ENCODE data around the gene NEK8. TPM values are rescaled to one million over a fixed set of nuclear protein-coding genes. Genes with fewer than 3 reads are reported as not detected.
"Not testable (repeated sequence)": the region's sequence is repeated elsewhere in the genome, so short reads cannot be mapped to it uniquely, and the experiment has no call there.

The NEK8 gene
- total and polyA plus RNA-seq, 4 experiments from 2014 or later: 1.9 to 13.8 (median 8.0) TPM

DNA sequence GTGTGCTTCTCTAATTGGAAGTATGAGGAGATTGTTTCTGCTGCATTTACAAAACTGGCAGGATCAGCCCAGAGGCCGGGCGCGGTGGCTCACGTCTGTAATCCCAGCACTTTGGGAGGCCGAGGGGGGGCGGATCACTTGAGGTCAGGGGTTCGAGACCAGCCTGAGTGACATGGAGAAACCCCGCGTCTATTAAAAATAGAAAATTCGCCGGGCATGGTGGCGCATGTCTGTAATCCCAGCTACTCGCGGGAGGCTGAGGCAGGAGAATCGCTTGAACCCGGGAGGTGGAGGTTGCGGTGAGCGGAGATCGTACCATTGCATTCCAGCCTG lies 7.6 kb upstream of the NEK8 start:
- H3K9me3 Mint-ChIP-seq; DNase-seq; H3K27me3 Mint-ChIP-seq; H3K9me3 ChIP-seq (ENCODE audit: control insufficient read depth in 1 of 2, low read length in 2 of 2); H3K27me3 ChIP-seq (ENCODE audit: insufficient read depth, low read length): not testable (repeated sequence)
- H3K4me3 ChIP-seq (ENCODE audit: low read length in 2 of 2): peak overlapping the region; percentile 78 to 95
- H3K4me1 Mint-ChIP-seq: peaks cover 42 to 74% (median 56%) of the 10 kb centered on the region in 4 donors
- H3K27ac ChIP-seq (ENCODE audit: low read depth, low read length): peak overlapping the region; percentile 86
- peaks cover 58% of the 10 kb centered on the region for H3K4me1 ChIP-seq (ENCODE audit: insufficient read depth, low read length)
- POLR2A ChIA-PET (ENCODE audit: partially characterized antibody): interaction anchor here (0.7 to 11.0 kb wide), 12 partner anchors 8 to 571 kb away, joined by 3 to 528 read pairs (median 9); partner anchors contain the start of genes BLTP2, DHRS13, IFT20 and NEK8
- CTCF ChIA-PET (ENCODE audit: partially characterized antibody): interaction anchor here (0.9 to 1.6 kb wide), 4 partner anchors 24 to 31 kb away, joined by 3 to 10 read pairs (median 4); no protein-coding TSS in a partner anchor
- H3K4me3 Mint-ChIP-seq: peak overlapping the region; percentile 94 to 99 (median 96)
- H3K27ac Mint-ChIP-seq: peak overlapping the region; percentile 96 to 100 (median 99)
- H3K36me3 ChIP-seq (ENCODE audit: insufficient read depth, low read length): peaks cover 42% of the 10 kb centered on the region
- intact Hi-C loops (cut with micrococcal nuclease): loop anchor here (10.0 kb wide), 1 partner anchor 574 kb away; the partner anchor contains the start of gene NUFIP2
- peaks cover 35 to 56% of the 10 kb centered on the region in 2 donors for H3K36me3 Mint-ChIP-seq

GRCh38 chr17:28722417-28723158 lies 6.0 kb upstream of the NEK8 start:
- Mint-ChIP-seq H3K4me3 (peak overlapping the region in 7 of 8 donors; percentile 38 to 97 (median 63)), H3K27me3 (peaks cover 3 to 4% of the 10 kb centered on the region in 2 donors), H3K4me1 (peaks cover 45 to 87% (median 62%) of the 10 kb centered on the region in 4 donors), H3K36me3 (peaks cover 35 to 60% of the 10 kb centered on the region in 2 donors), H3K27ac (peak overlapping the region in 5 of 7 donors; percentile 47 to 96 (median 71)), H3K9me3 (no peaks in the 10 kb centered on the region)
- DNase-seq: no peak
- intact Hi-C loops (cut with micrococcal nuclease): loop anchor here (10.0 kb wide), 1 partner anchor 572 kb away; the partner anchor contains the start of gene NUFIP2
- Histone ChIP-seq H3K4me1 (ENCODE audit: insufficient read depth, low read length) (peaks cover 56% of the 10 kb centered on the region), H3K27ac (ENCODE audit: low read depth, low read length) (peak overlapping the region; percentile 86), H3K9me3 (ENCODE audit: control insufficient read depth in 1 of 2, low read length in 2 of 2) (no peaks in the 10 kb centered on the region), H3K4me3 (ENCODE audit: low read length in 2 of 2) (no peak overlapping the region), H3K27me3 (ENCODE audit: insufficient read depth, low read length) (no peaks in the 10 kb centered on the region), H3K36me3 (ENCODE audit: insufficient read depth, low read length) (peaks cover 42% of the 10 kb centered on the region)
- ChIA-PET CTCF (ENCODE audit: partially characterized antibody) (interaction anchor here (0.7 to 1.6 kb wide), 4 partner anchors 28 to 402 kb away, joined by 3 to 10 read pairs (median 4); no protein-coding TSS in a partner anchor), POLR2A (ENCODE audit: partially characterized antibody) (interaction anchor here (1.1 to 11.0 kb wide), 5 partner anchors 12 to 228 kb away, joined by 3 to 528 read pairs (median 93); partner anchors contain the start of genes BLTP2, FLOT2, PHF12 and PROCA1)

- H3K36me3 Mint-ChIP-seq: peaks cover 35 to 65% of the 10 kb centered on the region in 2 donors
- ChIA-PET POLR2A (ENCODE audit: partially characterized antibody) (interaction anchor here (5.6 to 11.0 kb wide), 3 partner anchors 13 to 228 kb away, joined by 93 to 528 read pairs (median 135); partner anchors contain the start of genes PHF12, PROCA1 and TRAF4), CTCF (ENCODE audit: partially characterized antibody) (interaction anchor here (1.3 to 6.9 kb wide), 2 partner anchors 26 to 40 kb away, joined by 4 to 492 read pairs; partner anchors contain the start of gene TRAF4)
- H3K4me1 Mint-ChIP-seq: peaks cover 48 to 90% (median 64%) of the 10 kb centered on the region in 4 donors
- no peak for DNase-seq
- Histone ChIP-seq H3K9me3 (ENCODE audit: control insufficient read depth in 1 of 2, low read length in 2 of 2) (no peaks in the 10 kb centered on the region), H3K27ac (ENCODE audit: low read depth, low read length) (peak overlapping the region; percentile 86), H3K27me3 (ENCODE audit: insufficient read depth, low read length) (no peaks in the 10 kb centered on the region), H3K4me3 (ENCODE audit: low read length in 2 of 2) (no peak overlapping the region), H3K4me1 (ENCODE audit: insufficient read depth, low read length) (peaks cover 59% of the 10 kb centered on the region), H3K36me3 (ENCODE audit: insufficient read depth, low read length) (peaks cover 42% of the 10 kb centered on the region)
- peak overlapping the region in 5 of 7 donors; percentile 3 to 96 (median 20) for H3K27ac Mint-ChIP-seq
- H3K9me3 Mint-ChIP-seq: no peaks in the 10 kb centered on the region
- intact Hi-C loops (cut with micrococcal nuclease): loop anchor here (10.0 kb wide), 1 partner anchor 572 kb away; the partner anchor contains the start of gene NUFIP2
- H3K27me3 Mint-ChIP-seq: peaks cover 1 to 4% of the 10 kb centered on the region in 2 donors
- H3K4me3 Mint-ChIP-seq: peak overlapping the region in 5 of 8 donors; percentile 12 to 77 (median 24)
These were observed 5.3 kb upstream of the NEK8 start for GRCh38 chr17:28723159-28723835.

DNA sequence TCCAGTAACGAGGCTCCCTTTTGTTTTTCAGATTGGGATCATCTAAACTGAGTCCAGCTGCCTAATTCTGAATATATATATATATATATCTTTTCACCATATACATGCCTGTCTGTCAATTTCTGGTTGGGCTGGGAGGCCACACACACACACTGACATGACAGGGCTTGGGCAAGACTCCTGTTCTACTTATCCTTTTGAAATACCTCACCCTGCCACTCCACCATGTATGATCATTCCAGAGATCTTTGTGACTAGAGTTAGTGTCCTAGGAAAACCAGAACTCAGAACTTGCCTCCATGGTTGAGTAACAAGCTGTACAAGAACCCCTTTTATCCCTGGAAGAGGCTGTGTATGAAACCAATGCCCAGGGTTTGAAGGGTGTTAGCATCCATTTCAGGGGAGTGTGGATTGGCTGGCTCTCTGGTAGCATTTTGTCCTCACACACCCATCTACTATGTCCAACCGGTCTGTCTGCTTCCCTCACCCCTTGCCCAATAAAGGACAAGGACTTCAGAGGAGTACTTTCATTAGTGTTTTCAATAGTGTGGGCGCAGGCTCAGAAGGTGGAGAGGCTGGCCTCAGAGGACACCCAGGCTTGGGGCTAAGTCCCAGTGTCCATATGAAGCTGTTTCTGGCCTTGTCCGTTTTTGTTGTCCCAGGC lies 4.6 kb upstream of the NEK8 start:
- H3K4me3 Mint-ChIP-seq: peak overlapping the region in 6 of 8 donors; percentile 12 to 95 (median 62)
- POLR2A ChIA-PET (ENCODE audit: partially characterized antibody): interaction anchor here (4.2 to 11.0 kb wide), 4 partner anchors 14 to 227 kb away, joined by 32 to 528 read pairs (median 114); partner anchors contain the start of genes PHF12, PROCA1 and TRAF4
- H3K9me3 Mint-ChIP-seq; H3K27me3 ChIP-seq (ENCODE audit: insufficient read depth, low read length); DNase-seq; H3K9me3 ChIP-seq (ENCODE audit: control insufficient read depth in 1 of 2, low read length in 2 of 2); H3K27me3 Mint-ChIP-seq; H3K4me3 ChIP-seq (ENCODE audit: low read length in 2 of 2): not testable (repeated sequence)
- H3K27ac Mint-ChIP-seq: peak overlapping the region in 6 of 7 donors; percentile 5 to 96 (median 90)
- intact Hi-C loops (cut with micrococcal nuclease): loop anchor here (10.0 kb wide), 1 partner anchor 571 kb away; the partner anchor contains the start of gene NUFIP2
- H3K4me1 Mint-ChIP-seq: peaks cover 46 to 92% (median 62%) of the 10 kb centered on the region in 4 donors
- H3K36me3 Mint-ChIP-seq: peaks cover 35 to 68% of the 10 kb centered on the region in 2 donors
- H3K27ac ChIP-seq (ENCODE audit: low read depth, low read length): peak overlapping the region; percentile 58
- peaks cover 60% of the 10 kb centered on the region for H3K4me1 ChIP-seq (ENCODE audit: insufficient read depth, low read length)
- CTCF ChIA-PET (ENCODE audit: partially characterized antibody): interaction anchor here (6.9 kb wide), 1 partner anchor 25 kb away, joined by 492 read pairs; the partner anchor contains the start of gene TRAF4
- peaks cover 42% of the 10 kb centered on the region for H3K36me3 ChIP-seq (ENCODE audit: insufficient read depth, low read length)

GRCh38 chr17:28724500-28725165 lies 4.0 kb upstream of the NEK8 start:
- Histone ChIP-seq H3K4me3 (ENCODE audit: low read length in 2 of 2) (no peak overlapping the region), H3K36me3 (ENCODE audit: insufficient read depth, low read length) (peaks cover 42% of the 10 kb centered on the region), H3K27me3 (ENCODE audit: insufficient read depth, low read length) (no peaks in the 10 kb centered on the region), H3K27ac (ENCODE audit: low read depth, low read length) (peak overlapping the region; percentile 58), H3K9me3 (ENCODE audit: control insufficient read depth in 1 of 2, low read length in 2 of 2) (no peaks in the 10 kb centered on the region), H3K4me1 (ENCODE audit: insufficient read depth, low read length) (peaks cover 60% of the 10 kb centered on the region)
- H3K27ac Mint-ChIP-seq: peak overlapping the region; percentile 83 to 96 (median 91)
- no peaks in the 10 kb centered on the region for H3K9me3 Mint-ChIP-seq
- H3K4me3 Mint-ChIP-seq: peak overlapping the region; percentile 84 to 95 (median 86)
- ChIA-PET POLR2A (ENCODE audit: partially characterized antibody) (interaction anchor here (4.2 to 11.0 kb wide), 7 partner anchors 14 to 227 kb away, joined by 26 to 528 read pairs (median 45); partner anchors contain the start of genes BLTP2, DHRS13, FLOT2 and PHF12), CTCF (ENCODE audit: partially characterized antibody) (interaction anchor here (4.8 to 6.9 kb wide), 2 partner anchors 24 to 38 kb away, joined by 102 to 492 read pairs; partner anchors contain the start of gene TRAF4)
- intact Hi-C loops (cut with micrococcal nuclease): loop anchor here (5.0 to 10.0 kb wide), 2 partner anchors 128 to 570 kb away; partner anchors contain the start of gene NUFIP2
- H3K4me1 Mint-ChIP-seq: peaks cover 45 to 89% (median 60%) of the 10 kb centered on the region in 4 donors
- peaks cover 35 to 64% of the 10 kb centered on the region in 2 donors for H3K36me3 Mint-ChIP-seq
- DNase-seq: no peak
- no peaks in the 10 kb centered on the region for H3K27me3 Mint-ChIP-seq

All from CD4-positive, alpha-beta memory T cell (primary cell).